ENCODE results near the gene CAMK1D. TPM values are rescaled to one million over a fixed set of nuclear protein-coding genes. Genes with fewer than 3 reads are reported as not detected.

Gene CAMK1D
- total and polyA plus RNA-seq, 2 of the 4 experiments (the other 2 are of a cell fraction), result 5.0 to 5.3 TPM

DNA sequence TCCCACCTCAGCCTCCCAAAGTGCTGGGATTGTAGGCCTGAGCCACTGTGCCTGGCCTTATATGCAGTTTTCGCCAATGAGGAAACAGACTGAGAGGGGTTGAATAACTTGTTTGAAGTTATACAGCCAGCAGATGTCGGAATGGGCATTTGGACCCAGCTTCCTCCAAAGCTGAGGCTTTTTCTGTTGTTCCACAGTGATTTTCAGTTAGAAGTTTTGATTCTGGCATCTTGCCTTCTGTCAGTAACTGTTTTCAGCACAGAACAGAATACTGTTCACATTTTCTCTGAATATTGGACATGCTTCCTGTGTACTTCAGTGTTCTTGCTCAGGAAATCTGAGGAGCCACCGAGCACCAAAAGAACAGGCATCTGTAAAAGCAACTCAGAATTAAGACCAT is 287.2 kb downstream of the CAMK1D start:
- Histone ChIP-seq H3K9me1 (ENCODE audit: insufficient read depth, low read length) (no peaks in the 10 kb centered on the region), H3K27me3 (ENCODE audit: control insufficient read depth, insufficient read depth, low read length) (no peaks in the 10 kb centered on the region), H4K91ac (ENCODE audit: insufficient read depth, low read depth, low read length) (no peak overlapping the region), H2BK20ac (ENCODE audit: low read depth, low read length) (no peak overlapping the region), H3K4me1 (ENCODE audit: control insufficient read depth, insufficient read depth, low read length) (peaks cover 6% of the 10 kb centered on the region; the same call in 1 of the 2 replicates), H3K56ac (ENCODE audit: extremely low read depth, insufficient read depth, low read length) (no peak overlapping the region), H3K4ac (ENCODE audit: low read depth, low read length) (no peak overlapping the region), H3K14ac (replicated peaks; ENCODE audit: low read depth, low read length) (no peak overlapping the region), H2BK5ac (ENCODE audit: low read depth, low read length, poor library complexity, severe bottlenecking) (no peak overlapping the region), H3K4me2 (ENCODE audit: low read depth, low read length) (no peak overlapping the region), H2BK15ac (ENCODE audit: low read depth, low read length) (no peak overlapping the region), H3K9me3 (ENCODE audit: control insufficient read depth, insufficient read depth, low read length) (peaks cover 7% of the 10 kb centered on the region), H3K23ac (ENCODE audit: low read depth, low read length) (no peak overlapping the region), H4K8ac (ENCODE audit: low read depth in 2 of 2, low read length in 2 of 2) (no peak overlapping the region), H2AK9ac (replicated peaks; ENCODE audit: low read depth, low read length, poor library complexity) (no peak overlapping the region), H3K79me1 (ENCODE audit: low read depth in 1 of 2, low read length in 2 of 2) (no peaks in the 10 kb centered on the region), H3K27ac (ENCODE audit: insufficient read depth, low read length) (no peak overlapping the region), H2AFZ (replicated peaks; ENCODE audit: low read length, poor library complexity) (no peak overlapping the region), H2BK120ac (ENCODE audit: low read depth, low read length) (no peak overlapping the region), H3K36me3 (ENCODE audit: control insufficient read depth, insufficient read depth, low read length) (no peaks in the 10 kb centered on the region), H3K9ac (ENCODE audit: low read depth, low read length) (no peak overlapping the region), H2AK5ac (ENCODE audit: low read depth, low read length) (no peak overlapping the region), H4K5ac (ENCODE audit: low read depth, low read length) (no peak overlapping the region), H3K18ac (ENCODE audit: low read depth, low read length) (no peak overlapping the region), H4K20me1 (ENCODE audit: insufficient read depth, low read length) (no peaks in the 10 kb centered on the region), H3K4me3 (ENCODE audit: insufficient read depth, low read depth, low read length) (no peak overlapping the region)
- DNase-seq (no peak), ATAC-seq (ENCODE audit: low read depth) (no peak)
- TF ChIP-seq SMC3 (IDR thresholded peaks at IDR 0.05; ENCODE audit: low read depth, low read length) (no peak), CHD1 (IDR thresholded peaks at IDR 0.05; ENCODE audit: low read depth, low read length) (no peak), RFX5 (IDR thresholded peaks at IDR 0.05; ENCODE audit: low read depth, low read length) (no peak), CEBPB (IDR thresholded peaks at IDR 0.05; ENCODE audit: low read depth, low read length) (no peak), MAFK (IDR thresholded peaks at IDR 0.05; ENCODE audit: low read depth, low read length) (no peak), RCOR1 (IDR thresholded peaks at IDR 0.05; ENCODE audit: insufficient replicate concordance, low read length) (no peak), RAD21 (IDR thresholded peaks at IDR 0.05; ENCODE audit: low read length) (no peak), MXI1 (IDR thresholded peaks at IDR 0.05; ENCODE audit: borderline replicate concordance, low read depth, low read length) (no peak), POLR2A (IDR thresholded peaks at IDR 0.05; ENCODE audit: low read depth, low read length) (no peak), BHLHE40 (IDR thresholded peaks at IDR 0.05; ENCODE audit: low read depth, low read length) (no peak), NFE2L2 (IDR thresholded peaks at IDR 0.05; ENCODE audit: low read depth, low read length) (no peak)
- TF ChIP-seq, protein P1, sequence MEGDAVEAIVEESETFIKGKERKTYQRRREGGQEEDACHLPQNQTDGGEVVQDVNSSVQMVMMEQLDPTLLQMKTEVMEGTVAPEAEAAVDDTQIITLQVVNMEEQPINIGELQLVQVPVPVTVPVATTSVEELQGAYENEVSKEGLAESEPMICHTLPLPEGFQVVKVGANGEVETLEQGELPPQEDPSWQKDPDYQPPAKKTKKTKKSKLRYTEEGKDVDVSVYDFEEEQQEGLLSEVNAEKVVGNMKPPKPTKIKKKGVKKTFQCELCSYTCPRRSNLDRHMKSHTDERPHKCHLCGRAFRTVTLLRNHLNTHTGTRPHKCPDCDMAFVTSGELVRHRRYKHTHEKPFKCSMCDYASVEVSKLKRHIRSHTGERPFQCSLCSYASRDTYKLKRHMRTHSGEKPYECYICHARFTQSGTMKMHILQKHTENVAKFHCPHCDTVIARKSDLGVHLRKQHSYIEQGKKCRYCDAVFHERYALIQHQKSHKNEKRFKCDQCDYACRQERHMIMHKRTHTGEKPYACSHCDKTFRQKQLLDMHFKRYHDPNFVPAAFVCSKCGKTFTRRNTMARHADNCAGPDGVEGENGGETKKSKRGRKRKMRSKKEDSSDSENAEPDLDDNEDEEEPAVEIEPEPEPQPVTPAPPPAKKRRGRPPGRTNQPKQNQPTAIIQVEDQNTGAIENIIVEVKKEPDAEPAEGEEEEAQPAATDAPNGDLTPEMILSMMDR (conservative IDR thresholded peaks at IDR 0.05; ENCODE audit: low read depth, low read length), result no peak
- TF ChIP-seq, protein P2, sequence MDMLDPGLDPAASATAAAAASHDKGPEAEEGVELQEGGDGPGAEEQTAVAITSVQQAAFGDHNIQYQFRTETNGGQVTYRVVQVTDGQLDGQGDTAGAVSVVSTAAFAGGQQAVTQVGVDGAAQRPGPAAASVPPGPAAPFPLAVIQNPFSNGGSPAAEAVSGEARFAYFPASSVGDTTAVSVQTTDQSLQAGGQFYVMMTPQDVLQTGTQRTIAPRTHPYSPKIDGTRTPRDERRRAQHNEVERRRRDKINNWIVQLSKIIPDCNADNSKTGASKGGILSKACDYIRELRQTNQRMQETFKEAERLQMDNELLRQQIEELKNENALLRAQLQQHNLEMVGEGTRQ (IDR thresholded peaks at IDR 0.05; ENCODE audit: low read depth, low read length), result no peak
- intact Hi-C loops (cut with micrococcal nuclease) (no loop called here), dilution Hi-C loops (cut with HindIII; ENCODE audit: low sequenced_read_pairs, unreplicated experiment) (no loop called here), in situ Hi-C loops (cut with MboI; ENCODE audit: low sequenced_read_pairs) (no loop called here)
- BruUV-seq (replicated peaks), result no TSS peak
- ChIA-PET CTCF (no interaction called here), POLR2A (ENCODE audit: unreplicated experiment) (no interaction called here)
- 83% methylated on average over 1 of the region's 3 CpGs; no CpG with 5 or more reads in 1 of the 2 experiments for WGBS, 2 experiments (ENCODE audit: extremely low coverage in 2 of 2, insufficient read length in 1 of 2)

Data from IMR-90 (cell line).